TTC549 (cell line): ENCODE results near the gene WDR27.
"Not testable (repeated sequence)": the region's sequence is repeated elsewhere in the genome, so short reads cannot be mapped to it uniquely, and the experiment has no call there.

ENCODE experiments used
- FAIRE-seq: peaks from 2 replicates; lab custom pipeline; 2012; peaks lifted over from hg19 to GRCh38; lab: Jason Lieb, UNC

The WDR27 gene

DNA sequence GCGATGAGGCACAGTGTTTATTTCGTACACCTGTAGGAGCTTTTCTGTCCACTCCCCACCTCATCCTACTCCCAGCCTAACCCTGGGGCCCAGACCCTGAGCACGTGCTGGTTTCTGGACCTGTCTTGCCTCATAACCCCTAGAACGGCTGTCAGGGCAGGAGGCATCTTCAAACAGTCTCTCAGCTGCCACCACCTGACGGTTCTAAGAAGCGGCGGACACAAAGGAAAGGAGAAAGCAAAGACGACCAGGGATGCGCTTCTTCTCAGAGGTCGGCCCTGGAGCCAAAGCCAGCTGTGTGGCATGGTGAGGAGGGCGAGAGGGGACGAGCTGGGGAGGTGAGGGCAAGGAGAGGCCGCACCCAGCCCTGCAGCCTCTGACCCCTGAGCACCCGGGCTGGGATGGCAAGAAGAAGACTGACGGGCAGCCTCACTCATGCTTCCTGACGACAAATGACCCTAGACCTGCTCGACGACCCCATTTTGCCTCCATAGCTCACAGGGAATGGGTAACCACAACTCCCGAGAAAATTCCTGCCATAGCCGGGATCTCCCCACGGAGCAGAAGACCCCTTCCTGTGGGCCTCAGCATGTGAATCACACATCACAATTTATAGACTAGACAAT lies 62.1 kb downstream of the WDR27 start:
- no peak for FAIRE-seq

DNA sequence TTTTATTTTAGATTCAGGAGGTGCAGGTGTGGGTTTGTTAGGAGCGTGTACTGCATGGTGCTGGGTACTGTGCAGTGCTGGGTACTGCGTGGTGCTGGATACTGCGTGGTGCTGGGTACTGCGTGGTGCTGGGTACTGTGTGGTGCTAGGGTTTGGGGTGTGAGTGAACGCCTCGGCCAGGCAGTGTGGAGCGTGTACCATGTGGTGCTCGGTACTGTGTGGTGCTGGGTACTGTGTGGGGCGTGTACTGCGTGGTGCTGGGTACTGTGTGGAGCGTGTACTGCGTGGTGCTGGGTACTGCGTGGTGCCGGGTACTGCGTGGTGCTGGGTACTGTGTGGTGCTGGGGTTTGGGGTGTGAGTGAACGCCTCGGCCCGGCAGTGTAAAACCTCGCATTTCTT lies 62.9 kb downstream of the WDR27 start:
- FAIRE-seq, result no peak

- FAIRE-seq, result no peak
Measured at GRCh38 chr6:169638388-169638787, 63.4 kb downstream of the WDR27 start.

DNA sequence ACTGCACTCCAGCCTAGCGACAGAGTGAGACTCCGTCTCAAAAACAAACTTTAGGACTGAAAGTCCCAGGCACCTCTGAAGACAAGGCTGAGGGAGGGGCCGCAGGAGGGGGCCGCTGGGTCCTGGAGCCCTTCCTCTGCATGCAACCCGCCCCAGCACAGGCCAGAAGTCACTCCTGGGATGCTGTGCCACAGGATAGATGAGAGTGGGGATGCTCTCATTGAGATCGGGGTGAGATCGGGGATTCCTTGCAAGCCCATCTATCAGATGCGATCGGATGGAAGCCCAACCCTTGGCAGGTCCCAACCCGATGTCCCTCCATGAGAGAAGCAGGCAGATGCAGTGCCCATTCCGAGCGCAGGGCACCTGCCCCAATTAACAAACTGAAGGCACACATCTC lies 66.5 kb downstream of the WDR27 start:
- FAIRE-seq, result no peak

DNA sequence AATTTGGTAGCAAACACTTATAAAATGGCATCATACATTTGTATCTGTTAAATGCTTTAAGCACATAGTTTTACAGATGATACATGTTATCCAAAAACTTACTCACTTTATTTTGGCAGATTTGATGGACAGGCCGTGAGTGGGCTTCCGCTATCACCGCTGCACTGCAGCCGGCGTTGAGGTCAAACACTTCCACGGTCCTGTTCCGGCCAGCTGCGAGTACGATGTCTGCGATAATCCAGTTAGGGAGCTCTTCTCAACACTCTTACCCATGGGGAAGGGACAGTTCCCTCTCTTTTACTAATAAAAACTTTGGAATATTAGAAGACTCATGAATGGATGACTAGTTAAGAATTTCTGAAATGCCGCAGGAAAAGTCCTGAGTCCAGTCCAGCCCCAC lies 69.0 kb downstream of the WDR27 start:
- FAIRE-seq, result no peak

- FAIRE-seq, result no peak
Measured at GRCh38 chr6:169629256-169629655, 72.6 kb downstream of the WDR27 start.

DNA sequence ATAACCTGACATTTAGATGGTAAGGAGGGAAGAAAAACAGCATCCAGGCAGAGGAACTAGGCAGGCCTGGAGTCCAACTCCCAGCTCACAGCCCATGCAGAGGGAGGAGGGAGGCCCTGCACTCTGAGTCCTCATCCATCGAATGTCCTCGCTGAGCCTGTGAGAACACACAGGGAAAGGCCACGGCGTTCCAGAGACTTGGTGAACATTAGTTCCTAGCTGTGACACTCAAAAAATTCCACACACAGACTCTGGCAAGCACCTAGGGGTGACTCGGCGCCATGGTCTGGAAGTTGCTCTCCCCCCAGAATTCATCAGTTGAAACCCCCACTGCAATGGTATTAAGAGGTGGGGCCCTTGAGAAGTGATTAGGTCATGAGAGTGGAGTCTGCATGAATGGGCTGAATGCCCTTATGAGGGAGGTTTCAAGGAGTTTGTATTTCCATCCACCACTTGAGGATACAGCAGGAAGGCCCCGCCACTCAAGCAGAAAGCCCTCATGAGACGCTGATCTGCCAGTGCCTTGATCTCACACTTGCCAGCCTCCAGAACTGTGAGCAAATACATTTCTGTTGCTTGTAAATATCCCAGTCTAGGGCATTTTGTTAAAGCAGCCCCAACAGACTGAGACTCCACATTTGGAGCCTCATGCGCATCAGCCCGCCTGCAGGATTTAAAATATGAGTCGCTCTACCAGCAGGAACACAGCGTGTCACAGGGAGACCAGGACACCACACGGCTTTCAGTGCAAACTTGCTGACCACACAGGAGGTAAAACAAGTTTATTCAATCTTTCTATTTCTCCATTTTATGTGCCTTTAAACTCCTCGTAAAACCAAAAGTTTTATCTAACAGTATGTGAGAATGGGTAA lies 73.9 kb downstream of the WDR27 start:
- no peak for FAIRE-seq

GRCh38 chr6:169626649-169627048 lies 75.2 kb downstream of the WDR27 start:
- FAIRE-seq, result no peak

- no peak for FAIRE-seq
Measured at GRCh38 chr6:169626169-169626568, 75.7 kb downstream of the WDR27 start.

GRCh38 chr6:169625376-169625775 lies 76.5 kb downstream of the WDR27 start:
- no peak for FAIRE-seq

DNA sequence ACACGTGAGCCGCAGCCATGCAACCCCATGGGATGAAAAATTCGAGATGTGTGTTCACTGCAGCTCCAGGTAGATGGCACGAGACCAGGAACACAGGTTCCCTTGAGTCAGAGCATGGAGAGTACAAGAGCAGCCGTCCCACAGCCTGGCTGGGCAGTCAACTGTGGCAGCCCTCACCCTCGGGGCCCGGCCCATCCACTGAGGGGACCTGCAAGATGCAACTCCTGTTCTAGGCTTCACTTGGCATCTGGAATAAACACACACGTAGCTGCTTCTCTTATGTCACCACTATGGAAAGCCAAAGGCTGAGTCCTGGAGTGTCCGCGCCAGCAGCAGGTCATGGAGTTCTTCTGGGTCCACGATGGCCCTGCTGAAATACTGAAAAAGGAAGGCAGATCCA lies 77.0 kb downstream of the WDR27 start:
- no peak for FAIRE-seq

GRCh38 chr6:169623975-169624374 lies 77.9 kb downstream of the WDR27 start:
- FAIRE-seq, result no peak

- FAIRE-seq, result no peak
Measured at GRCh38 chr6:169623343-169623742, 78.5 kb downstream of the WDR27 start.

- no peak for FAIRE-seq
Measured at GRCh38 chr6:169622618-169623017, 79.2 kb downstream of the WDR27 start.

DNA sequence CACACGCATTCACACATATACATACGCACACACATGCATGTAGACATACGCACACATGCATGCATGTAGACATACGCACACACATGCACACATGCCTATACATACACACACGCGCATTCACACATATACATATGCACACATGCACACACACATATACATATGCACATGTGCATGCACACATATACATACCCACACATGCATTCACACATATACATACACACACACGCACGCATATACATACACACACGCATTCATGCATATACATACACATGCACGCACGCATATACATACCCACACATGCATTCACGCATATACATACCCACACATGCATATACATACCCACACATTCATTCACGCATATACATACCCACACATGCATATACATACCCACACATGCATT lies 80.5 kb downstream of the WDR27 start:
- FAIRE-seq, result no peak

- FAIRE-seq, result no peak
Measured at GRCh38 chr6:169620171-169621130, 81.4 kb downstream of the WDR27 start.

- FAIRE-seq, result no peak
Measured at GRCh38 chr6:169619650-169620049, 82.2 kb downstream of the WDR27 start.

GRCh38 chr6:169618526-169619490 lies 83.0 kb downstream of the WDR27 start:
- FAIRE-seq, result no peak

GRCh38 chr6:169617562-169617961 lies 84.3 kb downstream of the WDR27 start:
- no peak for FAIRE-seq

- FAIRE-seq, result not testable (repeated sequence)
Measured at GRCh38 chr6:169608609-169609008, 93.2 kb downstream of the WDR27 start.

GRCh38 chr6:169604076-169604475 lies 97.8 kb downstream of the WDR27 start:
- FAIRE-seq, result no peak
